Hematopoietic multipotent progenitor cell treated with erythropoietin and hydrocortisone succinate and interleukin-3 and kit ligand, for 6 days (in vitro differentiated cells): Measurements from ENCODE around the gene TOX3.

ENCODE experiments used
- DNase-seq: peaks from one replicate; pipeline ENCODE4 v3.0.0-alpha.2; 2015

TOX3 gene

GRCh38 chr16:52489894-52490293, 57.0 kb downstream of the TOX3 start:
- DNase-seq: no peak

GRCh38 chr16:52488837-52489289, 58.1 kb downstream of the TOX3 start:
- no peak for DNase-seq

DNA sequence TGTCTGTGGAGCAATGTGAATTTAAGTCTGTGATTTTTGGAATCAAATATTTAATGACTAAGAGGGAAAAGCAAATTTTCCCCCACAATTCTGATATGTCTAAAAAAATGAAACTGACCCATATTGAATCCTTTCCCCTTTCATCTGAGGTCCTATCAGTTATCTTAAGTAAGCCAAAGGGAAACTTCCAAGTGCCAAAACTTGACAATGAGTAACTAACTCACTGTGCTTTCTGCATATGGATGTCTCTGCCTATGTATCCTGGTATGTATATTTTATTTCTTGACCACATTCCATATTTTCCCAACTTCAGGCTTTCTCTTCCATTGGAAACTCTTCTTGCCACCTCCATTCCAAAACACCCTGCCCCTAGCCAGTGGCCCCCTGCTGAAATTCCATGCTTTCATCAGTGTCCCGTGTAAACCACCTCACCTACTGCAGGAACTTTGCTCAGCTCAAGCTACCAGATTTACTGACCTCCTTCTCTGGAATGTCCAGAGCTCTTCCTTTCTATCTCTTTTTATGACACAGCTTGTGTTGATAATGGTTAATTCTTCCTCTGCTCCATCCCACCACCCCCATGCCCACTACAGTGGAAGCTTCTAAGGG, 59.0 kb downstream of the TOX3 start:
- DNase-seq: no peak

DNA sequence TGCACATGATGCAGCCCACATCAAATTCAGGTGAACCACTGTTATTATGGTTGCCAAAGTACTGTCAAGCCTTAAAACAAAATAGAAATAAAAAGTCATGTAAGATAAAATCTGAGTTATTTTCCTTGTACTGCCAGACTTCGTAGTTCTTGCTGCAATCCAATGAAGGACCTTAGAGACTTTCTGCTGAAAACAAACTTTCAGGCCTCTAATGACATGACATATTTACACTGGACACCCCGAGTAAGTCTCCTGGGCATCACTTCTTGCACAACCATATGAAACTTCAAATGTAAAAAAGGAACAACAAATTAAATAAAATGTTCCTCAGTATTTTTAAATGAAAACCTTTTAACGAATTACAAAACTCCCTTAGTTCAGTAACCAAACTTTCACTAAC, 66.7 kb downstream of the TOX3 start:
- no peak for DNase-seq

DNA sequence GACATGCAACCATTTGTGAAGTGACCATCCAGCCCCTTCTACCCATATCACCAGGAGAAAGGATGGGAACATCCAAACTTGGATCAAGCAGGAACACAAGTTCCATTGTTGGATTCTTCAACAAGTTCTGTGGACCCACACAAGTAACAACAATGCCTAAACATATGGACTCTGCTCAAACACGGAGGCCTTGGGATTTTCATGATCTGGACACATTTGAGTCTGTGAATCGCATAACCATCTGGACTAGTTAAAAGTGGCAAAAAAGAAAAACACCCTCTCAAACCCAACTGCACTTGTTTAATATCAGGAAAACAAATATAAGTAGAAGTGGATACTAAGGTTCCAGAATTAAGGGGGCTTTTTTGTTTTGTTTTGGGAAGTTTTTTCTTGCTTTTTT, 70.8 kb downstream of the TOX3 start:
- DNase-seq: no peak

DNA sequence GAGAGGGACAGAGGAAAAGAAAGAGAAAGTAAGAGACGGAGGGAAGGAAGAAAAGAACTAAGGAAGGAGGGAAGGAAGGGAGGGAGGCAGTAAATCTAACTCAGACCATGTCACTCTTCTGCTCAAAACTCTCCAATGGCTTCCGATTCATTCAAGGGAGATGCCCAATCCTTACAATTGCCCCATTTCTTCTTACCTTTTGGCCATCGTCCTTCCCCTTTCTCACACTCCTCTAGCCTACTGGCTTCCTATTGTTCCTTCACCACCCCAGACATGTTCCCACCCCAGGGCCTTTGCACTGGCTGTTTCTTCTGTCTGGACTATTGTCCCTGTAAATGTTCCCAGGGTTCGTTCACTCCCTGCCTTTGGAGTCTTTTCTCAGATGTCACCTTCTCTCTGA, 72.3 kb downstream of the TOX3 start:
- no peak for DNase-seq

DNA sequence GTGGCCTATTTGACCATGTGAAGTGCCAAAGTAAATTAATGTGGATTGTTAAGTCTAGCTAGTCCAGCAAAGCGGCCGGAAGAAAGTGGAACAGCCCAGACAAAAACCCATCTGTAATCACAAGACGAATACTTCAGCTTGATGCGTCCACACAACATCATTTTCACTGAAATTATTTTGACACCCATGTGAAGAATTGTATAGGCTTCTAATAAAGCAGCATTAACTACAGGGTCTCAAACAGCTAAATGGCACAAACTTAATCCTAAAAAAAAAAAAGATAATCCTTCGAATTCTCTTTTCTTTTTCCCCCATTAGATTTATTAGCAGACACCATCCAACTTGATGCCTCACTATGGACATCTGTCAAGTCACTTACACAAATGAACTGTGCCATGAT, 73.8 kb downstream of the TOX3 start:
- DNase-seq: no peak

DNA sequence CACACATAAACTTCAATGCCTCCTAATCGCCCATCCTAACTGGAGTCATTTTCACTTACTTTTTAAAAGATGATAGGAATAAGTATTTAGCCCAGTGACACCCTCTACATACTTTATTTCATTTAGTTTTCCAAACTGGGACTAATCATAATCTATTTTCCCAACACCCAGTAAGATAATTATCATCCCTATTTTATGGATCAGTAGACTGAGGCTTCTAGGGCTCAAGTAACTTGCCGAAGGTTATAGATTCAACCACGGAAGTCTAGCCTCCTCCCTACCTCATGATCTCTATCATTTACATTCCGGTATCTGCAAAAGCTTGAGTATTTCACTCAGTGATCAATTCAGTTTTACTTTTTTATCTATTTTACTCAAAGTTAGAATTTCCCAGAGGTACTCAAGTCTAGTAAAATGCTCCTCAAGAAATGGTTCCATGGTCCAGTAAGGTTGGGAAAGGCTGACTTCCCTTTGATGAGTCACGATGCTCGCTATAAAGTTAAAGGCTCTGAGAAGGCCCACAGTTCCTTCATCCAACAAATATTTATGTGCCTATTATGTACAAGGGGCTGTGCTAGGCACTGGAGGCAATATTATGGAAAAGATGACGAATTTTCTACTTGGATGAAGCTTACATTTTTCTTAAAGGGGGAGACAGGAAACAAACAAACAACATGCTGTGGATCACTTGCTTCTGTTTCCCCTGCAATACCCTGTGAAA, 75.1 kb downstream of the TOX3 start:
- DNase-seq: no peak

- no peak for DNase-seq
Observed at GRCh38 chr16:52470585-52470984, 76.4 kb downstream of the TOX3 start.

- no peak for DNase-seq
Observed at GRCh38 chr16:52469775-52470174, 77.2 kb downstream of the TOX3 start.

GRCh38 chr16:52469091-52469490, 77.9 kb downstream of the TOX3 start:
- DNase-seq: no peak

DNA sequence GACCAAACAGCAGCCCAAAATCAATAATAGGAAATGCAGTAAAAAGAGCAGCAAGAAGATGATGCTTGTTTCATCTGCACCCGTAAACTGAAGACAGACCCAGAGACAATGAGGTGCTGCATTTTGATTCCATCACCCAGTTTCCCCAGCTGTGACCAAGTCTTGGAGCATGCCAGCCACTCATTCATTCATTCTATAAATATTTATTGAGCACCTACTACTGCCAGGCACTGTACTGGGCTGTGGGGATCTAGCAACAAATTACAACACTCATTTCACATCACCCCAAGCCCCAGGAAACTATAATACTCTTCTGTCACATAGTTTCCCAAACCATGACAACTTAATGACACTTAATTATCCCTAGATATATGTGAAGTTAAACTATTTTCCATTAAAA, 79.2 kb downstream of the TOX3 start:
- DNase-seq: no peak

DNA sequence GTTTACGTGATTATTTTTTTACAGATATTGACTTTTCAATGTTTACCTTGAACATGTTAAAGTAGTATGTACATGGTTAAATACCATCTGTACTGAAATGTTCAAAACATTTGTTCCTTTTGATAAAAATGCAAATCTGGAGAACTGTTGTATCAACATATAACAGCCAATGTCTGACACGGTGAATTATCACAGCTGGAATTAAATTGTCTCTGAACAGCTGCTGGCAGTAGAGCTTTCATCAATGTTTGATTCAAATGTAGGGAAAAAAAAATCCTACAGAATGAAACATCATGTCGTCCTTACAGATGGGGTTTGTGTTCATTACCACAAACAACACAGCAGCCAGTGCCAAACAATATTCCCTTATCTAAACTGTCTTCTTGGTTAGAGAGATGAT, 79.9 kb downstream of the TOX3 start:
- no peak for DNase-seq

- DNase-seq: no peak
Observed at GRCh38 chr16:52465711-52466267, 81.2 kb downstream of the TOX3 start.

GRCh38 chr16:52463904-52464303, 83.0 kb downstream of the TOX3 start:
- DNase-seq: no peak

DNA sequence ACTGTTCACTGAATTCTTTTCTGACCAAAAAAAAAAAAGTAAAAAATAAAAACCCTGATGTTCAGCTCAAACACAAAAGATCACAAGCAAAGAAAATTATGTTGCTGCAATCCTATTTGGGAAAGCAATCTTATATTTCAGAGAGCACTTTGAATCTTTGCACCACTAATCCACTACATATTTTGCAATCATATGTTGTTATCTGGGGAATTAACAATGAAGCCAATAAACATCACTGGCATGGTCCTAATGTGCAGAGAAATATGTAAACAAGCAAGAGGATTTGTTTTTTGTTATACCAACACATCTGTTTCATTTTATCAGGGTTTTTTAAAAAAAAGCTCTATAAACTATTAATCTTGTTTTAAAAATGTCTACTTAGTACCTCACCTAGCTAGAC, 84.1 kb downstream of the TOX3 start:
- no peak for DNase-seq

DNA sequence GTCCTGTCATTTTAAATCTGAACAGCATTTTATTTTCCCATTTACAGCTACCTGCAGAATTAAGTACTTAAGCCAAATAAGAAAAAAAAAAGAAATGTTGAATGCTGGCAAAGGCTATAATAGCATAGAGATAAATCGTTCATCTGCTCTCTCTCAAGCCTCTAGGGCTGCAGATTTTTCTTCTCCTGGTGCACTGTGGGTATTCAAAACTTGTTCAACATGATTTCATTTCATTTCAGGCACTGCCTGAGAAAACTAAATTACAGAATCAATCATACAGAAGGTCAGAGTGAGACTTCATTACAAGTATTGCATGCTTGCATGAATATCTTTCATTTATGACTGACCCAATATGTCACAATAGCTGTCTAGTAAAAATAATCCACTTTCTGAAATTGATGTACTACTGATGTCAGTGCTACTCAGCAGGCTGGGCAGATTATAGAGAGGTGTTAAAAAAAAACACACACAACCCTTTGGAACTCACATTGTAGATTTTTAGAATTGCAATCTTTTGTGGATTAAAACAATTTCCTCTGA, 86.2 kb downstream of the TOX3 start:
- no peak for DNase-seq

DNA sequence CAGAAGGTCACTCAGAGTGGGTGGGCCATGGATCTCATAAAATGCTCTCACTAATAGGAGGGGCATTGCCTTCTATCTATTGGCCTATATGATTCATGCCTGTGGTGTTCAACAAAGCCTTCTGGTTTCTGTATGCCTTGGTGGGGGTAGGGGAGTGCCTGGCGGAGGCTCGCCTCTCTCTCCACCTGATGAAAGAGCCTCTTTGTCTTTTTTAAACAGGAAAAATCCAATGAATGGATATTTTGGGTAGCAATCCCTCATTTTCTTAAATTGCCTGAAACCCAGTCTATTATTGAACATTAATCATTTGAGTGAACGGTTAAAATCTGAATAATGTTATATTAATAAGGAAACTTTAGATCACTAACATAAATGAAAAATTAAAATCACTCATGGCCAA, 90.6 kb downstream of the TOX3 start:
- DNase-seq: no peak

GRCh38 chr16:52455549-52456277, 91.2 kb downstream of the TOX3 start:
- no peak for DNase-seq

GRCh38 chr16:52453644-52454043, 93.3 kb downstream of the TOX3 start:
- DNase-seq: no peak

GRCh38 chr16:52451971-52452421, 94.9 kb downstream of the TOX3 start:
- DNase-seq: no peak

GRCh38 chr16:52450916-52451315, 96.0 kb downstream of the TOX3 start:
- no peak for DNase-seq

DNA sequence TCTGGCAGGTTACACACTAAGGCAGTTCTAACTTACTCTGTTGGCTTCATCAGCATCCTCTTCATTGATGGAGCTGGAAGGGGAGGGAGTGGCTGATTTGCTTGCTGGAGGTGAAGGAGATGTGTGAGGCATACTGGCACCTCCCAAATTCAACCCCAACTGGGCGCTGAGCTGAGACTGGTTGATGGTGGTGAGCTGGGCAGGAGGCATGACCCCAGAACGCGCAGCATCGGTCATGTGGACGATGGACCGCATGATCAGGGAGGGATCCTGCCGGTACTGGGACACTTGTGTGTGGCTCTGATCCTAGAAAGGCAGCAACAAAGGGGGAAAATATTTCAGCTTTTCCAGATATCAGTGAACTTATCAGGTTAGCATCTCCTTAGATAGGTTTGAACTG, 96.7 kb downstream of the TOX3 start:
- no peak for DNase-seq

- no peak for DNase-seq
Observed at GRCh38 chr16:52446080-52446479, 100.9 kb downstream of the TOX3 start.
